AG20443 (cell line): ENCODE measurements around the gene TNFRSF12A.
"Not testable (repeated sequence)": the region's sequence is repeated elsewhere in the genome, so short reads cannot be mapped to it uniquely, and the experiment has no call there.

Source experiments
- DNase-seq: peaks from one replicate; pipeline ENCODE4 v3.0.0; 2012; ENCODE audit warnings: low spot score, mixed read lengths

TNFRSF12A gene

DNA sequence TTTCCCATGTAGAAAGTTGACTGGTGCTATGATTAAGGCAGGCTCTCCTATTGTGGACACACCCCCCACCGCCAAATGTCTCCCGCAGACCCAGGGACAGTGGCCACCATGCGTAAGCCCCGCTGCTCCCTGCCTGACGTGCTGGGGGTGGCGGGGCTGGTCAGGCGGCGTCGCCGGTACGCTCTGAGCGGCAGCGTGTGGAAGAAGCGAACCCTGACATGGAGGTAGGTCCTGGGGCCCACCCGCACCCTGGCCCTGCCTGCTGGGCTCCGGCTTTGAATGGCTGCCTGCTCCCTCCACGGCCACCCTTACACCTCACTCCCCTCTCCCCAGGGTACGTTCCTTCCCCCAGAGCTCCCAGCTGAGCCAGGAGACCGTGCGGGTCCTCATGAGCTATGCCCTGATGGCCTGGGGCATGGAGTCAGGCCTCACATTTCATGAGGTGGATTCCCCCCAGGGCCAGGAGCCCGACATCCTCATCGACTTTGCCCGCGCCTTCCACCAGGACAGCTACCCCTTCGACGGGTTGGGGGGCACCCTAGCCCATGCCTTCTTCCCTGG is 29.8 kb downstream of the TNFRSF12A start:
- no peak for DNase-seq

DNA sequence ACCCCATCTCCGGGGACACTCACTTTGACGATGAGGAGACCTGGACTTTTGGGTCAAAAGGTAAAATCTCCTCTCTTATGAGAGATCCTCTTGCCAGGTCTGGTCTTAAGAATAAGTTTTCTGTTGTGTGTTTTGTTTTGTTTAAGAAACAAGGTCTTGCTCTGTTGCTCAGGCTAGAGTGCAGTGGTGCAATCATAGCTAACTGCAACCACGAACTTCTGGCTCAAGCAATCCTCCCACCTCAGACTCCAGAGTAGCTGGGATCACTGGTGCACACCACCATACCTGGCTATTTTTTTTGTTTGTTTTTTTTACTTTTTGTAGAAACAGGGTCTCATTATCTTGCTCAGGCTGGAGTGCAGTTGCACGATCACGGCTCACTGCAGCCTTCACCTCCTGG is 30.3 kb downstream of the TNFRSF12A start:
- no peak for DNase-seq

DNA sequence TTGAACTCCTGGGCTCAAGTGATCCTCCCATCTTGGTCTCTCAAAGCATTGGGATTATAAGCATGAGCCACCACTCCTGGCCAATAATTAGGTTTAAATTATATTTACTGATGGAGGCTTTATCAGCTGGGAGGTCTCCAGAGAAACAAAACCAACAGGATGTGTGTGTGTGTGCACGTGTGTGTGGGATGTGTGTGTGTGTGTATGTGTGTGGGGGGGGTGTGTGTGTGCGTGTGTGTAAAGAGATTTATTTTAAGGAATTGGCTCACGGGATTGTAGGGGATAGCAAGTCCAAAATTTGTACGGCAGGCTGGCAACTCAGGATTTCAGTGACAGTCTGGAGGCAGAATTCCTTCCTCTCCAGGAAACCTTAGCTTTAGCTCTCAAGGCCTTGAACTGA is 30.8 kb downstream of the TNFRSF12A start:
- no peak for DNase-seq

DNA sequence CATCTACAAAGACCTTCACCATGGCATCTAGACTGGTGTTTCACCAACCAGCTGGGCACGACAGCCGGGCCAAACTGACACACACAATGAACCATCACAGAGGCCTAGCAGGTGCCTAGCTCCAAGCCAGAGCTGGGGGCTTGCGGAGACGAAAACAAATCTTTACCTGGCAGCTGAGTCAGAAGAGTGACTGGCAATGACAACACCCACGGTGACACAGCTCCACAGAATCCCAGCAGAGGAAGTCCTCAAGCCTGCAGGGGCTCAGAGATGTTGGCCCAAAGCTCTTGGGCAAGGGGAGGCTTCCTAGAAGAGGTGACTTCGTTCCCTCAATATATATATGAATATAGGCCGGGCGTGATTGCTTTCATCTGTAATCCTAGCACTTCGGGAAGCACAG is 31.3 kb downstream of the TNFRSF12A start:
- no peak for DNase-seq

DNA sequence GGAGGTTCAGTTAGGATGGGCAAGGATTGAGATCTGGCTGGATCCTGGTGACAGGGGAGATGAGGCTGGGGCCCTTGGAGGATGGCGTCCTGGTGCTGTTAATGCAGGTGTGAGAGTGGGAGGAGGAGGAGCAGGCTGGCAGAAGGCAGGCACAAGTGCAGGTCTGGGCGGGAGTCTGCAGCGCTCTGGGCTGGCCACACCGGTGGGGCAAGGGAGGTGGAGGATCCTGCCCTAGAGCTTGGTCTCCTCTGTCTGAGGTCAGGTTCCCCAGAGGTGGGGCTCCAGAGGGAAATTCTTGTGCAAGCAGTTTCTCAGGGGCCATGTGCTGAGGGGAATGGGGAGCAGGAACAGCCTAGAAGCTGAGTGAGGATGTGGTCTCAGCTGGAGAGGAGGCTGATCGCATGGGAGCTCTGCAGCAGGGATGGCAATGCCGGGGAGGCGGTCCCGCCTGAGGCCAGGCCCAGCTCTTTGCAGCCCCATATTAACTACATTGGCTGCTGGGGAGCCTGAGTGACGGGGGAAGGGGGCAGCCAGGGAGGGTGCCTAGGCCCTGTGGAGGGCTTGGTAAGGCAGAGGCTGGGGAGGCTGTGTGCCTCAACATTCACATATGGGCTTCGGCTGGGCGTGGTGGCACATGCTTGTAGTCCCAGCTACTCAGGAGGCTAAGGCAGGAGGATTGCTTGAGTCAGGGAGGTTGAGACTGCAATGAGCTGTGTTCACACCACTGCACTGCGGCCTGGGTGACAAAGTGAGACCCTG is 32.6 kb downstream of the TNFRSF12A start:
- DNase-seq = not testable (repeated sequence)

DNA sequence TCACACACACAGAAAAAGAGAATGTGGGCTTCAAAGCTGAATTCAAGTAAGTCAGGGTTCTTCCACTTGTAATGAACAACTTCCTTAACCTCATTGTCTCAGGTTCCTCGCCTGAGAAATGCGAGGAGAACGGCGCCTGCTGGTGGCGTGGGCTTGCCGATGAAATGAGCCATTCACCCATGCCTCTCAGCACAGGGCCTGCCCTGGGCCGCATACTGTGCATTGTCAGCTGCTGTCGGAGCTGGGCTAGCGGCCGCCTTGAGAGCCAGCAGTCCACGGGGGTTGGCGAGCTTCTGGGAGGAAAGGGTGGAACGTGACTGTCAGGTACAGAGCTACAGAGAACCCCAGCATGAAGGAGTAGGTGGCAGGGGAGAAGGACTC is 33.2 kb downstream of the TNFRSF12A start:
- DNase-seq = not testable (repeated sequence)

DNA sequence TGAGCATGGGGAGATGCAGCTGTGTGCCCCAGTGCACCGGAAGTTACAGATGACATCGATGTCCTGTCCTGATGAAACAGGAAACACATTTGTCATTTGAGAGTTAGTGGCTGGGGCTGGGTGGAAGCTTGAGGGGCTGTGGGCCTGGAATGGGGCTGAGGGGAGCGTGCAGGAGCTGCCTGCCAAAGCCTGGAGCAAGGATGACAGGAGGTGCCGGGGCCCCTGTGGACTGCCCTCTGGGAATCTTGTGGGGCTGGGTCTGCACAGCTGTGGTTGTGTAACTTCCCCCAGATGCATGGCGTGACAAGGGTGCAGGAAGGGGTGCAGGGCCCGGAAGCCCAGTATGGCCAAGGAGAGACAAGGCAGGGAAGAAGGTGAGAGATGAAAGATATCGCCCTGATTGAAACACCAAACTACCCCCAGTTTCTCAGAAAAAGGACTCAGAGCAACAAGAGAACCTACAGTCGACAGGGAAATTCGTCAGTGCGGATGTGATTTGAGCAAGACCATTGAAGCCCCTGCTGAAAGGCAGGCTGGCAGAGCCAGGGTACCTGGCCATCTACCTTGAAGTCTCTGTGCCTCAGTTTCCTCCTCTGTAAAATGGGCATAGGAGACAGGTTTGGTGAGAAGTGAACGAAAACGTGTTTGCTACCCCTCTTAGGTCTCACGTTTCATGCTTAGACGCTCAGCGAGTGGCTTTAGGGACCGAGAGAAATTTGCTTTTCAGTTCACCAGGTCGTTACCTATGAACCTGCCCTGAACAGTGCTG is 35.0 kb downstream of the TNFRSF12A start:
- DNase-seq = no peak

DNA sequence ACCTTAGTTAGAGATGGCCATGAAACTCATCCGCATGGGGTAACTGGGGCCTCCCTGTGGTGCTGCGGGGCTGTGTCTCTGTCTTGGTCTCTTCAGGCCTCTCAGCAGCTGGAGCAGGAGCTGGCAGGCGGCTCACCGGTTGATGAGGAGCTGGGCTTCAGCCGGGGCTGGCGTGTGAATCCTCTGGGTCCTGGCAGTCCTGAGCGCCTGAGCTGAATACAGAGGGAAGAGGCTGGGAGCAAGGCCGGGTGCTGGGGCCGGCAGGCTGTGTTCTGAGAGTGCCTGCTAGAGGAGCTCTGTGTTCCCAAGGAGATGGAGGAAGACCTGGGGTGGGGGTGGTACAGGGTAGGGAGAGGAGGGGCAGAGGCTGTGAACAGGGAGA is 35.6 kb downstream of the TNFRSF12A start:
- DNase-seq = not testable (repeated sequence)

DNA sequence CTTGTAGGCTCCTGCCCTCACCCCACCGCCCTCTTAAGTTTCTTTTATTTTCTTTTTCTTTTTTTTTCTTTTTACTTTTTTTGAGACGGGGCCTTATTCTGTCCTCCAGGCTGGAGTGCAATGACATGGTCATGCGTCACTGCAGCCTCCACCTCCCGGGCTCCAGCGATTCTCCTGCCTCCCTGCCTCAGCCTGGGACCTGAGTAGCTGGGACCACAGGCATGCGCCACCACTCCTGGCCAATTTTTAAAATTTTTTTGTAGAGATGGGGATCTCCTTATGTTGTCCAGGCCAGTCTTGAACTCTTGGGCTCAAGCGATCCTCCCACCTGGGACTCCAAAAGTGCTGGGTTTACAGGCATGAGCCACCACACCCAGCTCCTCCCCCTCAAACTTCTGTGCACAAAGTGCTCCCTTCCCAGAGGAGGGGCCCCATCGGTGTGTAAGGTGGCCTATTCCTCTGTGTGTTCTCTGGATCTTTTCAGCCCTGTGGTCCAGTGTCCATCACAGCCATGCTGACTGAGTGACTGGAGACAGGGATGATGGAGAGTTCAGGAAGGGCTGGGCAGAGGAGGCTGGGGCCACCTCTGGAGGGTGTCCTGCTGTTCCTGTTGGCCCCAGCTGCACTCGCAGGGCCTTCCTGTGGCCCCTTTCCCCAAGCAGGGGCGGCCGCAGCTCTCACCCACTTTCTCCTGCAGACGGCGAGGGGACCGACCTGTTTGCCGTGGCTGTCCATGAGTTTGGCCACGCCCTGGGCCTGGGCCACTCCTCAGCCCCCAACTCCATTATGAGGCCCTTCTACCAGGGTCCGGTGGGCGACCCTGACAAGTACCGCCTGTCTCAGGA is 36.4 kb downstream of the TNFRSF12A start:
- no peak for DNase-seq

DNA sequence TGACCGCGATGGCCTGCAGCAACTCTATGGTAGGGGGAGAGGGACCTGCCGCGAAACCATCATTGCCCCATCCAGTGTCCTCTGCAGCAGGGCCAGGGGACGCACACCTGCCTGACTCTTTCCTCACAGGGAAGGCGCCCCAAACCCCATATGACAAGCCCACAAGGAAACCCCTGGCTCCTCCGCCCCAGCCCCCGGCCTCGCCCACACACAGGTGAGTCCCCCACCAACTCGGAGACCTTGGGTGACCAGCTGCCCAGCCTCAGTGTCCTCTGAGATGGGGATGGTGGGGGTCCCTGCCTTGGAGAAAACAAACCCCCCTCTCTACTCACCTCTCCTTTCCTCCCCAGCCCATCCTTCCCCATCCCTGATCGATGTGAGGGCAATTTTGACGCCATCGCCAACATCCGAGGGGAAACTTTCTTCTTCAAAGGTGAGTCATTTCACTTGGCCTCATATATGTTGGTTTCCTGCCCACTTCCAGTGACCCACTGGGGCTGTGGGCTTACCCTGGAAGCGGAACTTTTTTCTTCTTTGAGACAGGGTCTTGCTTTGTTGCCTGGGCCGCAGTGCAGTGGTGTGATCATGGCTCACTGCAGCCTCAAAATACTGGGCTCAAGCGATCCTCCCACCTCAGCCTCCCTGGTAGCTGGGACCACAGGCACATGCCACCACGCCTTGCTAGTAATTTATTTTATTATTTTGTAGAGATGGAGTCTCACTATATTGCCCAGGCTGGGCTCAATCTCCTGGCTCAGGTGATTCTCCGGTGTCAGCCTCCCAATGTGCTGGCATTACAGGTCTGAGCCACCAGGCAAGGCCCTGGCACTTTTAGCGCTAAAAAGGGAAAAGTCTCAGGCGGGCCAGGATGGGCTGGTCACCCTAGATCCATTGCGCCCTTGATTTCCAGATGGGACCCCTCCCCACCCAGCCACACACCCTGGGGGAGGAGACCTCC is 37.3 kb downstream of the TNFRSF12A start:
- no peak for DNase-seq

DNA sequence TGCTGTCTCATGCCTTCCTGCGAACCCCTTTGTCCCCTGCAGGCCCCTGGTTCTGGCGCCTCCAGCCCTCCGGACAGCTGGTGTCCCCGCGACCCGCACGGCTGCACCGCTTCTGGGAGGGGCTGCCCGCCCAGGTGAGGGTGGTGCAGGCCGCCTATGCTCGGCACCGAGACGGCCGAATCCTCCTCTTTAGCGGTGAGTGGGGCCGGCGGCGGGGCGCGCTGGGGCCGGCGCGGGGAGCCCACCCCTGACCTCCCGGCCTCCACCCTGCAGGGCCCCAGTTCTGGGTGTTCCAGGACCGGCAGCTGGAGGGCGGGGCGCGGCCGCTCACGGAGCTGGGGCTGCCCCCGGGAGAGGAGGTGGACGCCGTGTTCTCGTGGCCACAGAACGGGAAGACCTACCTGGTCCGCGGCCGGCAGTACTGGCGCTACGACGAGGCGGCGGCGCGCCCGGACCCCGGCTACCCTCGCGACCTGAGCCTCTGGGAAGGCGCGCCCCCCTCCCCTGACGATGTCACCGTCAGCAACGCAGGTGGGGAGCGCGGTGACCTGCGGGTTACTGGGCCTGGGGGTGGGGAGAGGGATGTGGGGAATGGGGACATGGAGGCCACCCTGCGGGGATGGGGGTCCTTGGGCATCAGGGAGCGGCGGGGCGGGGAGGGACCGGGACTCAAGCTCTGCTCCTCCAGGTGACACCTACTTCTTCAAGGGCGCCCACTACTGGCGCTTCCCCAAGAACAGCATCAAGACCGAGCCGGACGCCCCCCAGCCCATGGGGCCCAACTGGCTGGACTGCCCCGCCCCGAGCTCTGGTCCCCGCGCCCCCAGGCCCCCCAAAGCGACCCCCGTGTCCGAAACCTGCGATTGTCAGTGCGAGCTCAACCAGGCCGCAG is 38.2 kb downstream of the TNFRSF12A start:
- DNase-seq = no peak

DNA sequence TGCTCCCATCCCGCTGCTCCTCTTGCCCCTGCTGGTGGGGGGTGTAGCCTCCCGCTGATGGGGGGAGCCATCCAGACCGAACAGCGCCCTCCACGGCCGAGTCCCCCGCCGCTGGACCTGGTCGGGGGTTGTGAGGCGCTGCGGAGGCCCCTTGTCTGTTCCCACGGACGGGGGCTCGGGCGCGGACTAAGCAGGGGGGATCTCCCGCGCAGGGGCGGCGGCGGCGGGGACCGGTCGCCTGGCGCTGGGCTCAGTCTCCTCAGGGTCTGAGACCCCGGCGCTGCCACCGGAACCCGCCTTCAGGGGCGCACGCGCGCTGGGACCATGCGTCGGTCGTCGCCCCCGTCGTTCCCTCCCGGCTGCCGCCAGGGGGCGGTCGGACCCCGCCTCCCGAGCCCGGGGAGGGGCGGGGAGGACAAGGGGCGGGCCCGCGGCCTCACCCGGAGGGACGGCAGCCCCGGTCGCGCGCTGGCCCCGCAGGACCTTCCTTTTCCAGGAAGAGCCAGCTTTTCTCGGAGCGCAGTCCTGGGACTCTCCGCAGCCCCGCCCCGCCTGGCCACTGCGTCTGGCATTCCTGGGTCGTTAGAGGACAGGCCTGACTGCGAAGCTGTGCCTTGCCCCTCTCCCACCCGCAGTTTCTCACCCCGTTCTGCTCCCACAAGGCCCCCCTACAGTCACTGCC is 39.0 kb downstream of the TNFRSF12A start:
- peak; percentile 99 for DNase-seq

DNA sequence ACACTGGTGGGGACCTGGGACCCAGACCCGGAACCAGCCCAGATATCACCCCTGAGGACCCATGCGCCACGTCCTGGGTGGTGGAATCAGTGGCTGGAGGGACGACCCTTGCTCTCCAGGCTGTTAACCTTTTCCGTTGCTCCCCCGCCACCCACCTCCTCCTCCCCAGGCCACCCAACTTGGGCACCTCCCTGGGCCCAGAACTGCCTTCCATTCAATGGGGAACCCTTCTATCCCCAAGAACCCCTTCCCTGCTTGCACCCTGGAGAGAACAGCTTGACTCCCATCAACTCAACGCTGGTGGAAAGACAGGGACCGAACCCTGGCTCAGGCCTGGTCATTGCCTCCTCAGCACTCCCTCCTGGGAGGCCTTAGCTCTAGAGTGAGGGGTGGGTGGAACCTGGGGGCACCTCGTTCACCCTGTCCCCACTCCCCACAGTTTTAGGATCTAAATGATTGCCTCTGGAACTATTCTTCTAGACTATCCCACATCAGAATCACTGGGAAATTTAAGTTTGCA is 39.6 kb downstream of the TNFRSF12A start:
- DNase-seq = no peak

DNA sequence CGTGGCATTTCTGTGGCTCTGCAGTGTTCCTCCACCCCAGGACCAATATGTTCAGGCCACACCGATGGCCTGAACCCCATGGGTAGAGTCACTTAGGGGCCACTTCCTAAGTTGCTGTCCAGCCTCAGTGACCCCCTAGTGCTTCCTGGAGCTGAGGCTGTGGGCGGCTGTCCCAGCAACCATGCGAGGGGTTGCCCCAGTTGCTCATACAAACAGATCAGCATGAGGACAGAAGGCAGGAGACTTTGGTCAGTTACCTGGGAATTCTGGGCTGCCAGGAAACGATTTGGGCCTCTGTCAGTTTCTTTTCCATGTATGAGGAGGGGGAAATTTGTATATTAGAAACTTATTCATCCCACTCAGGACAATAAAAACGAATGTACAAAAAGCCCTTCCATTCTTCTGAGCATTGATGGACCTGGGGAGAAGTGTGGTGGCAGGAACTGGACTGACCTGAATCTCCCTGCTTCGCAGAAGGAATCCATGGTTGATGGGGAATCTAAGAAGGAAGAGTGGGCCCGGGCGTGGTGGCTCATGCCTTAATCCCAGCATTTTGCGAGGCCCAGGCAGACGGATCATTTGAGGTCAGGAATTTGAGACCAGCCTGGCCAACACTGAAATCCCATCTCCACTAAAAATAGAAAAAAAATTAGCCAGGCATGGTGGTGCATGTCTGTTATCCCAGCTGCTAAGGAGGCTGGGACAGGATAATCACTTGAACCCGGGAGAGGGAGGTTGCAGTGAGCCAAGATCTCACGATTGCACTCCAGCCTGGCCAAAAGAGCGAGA is 40.4 kb downstream of the TNFRSF12A start:
- DNase-seq = no peak

DNA sequence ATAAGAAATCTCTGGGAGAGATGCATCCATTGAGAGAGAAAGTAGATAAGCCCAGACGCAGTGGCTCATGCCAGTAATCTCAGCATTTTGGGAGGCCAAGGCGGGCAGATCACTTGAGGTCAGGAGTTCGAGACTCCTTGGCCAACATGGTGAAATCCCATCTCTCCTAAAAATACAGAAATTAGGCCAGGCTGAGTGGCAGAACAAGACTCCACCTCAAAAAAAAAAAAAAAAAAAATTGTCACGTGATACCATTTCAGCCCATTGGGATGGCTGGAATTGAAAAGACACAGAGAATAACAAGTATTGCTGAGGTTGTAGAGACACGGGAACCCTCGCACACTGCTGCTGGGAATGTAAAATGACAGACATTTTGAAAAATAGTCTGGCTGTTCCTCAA is 42.4 kb downstream of the TNFRSF12A start:
- no peak for DNase-seq

DNA sequence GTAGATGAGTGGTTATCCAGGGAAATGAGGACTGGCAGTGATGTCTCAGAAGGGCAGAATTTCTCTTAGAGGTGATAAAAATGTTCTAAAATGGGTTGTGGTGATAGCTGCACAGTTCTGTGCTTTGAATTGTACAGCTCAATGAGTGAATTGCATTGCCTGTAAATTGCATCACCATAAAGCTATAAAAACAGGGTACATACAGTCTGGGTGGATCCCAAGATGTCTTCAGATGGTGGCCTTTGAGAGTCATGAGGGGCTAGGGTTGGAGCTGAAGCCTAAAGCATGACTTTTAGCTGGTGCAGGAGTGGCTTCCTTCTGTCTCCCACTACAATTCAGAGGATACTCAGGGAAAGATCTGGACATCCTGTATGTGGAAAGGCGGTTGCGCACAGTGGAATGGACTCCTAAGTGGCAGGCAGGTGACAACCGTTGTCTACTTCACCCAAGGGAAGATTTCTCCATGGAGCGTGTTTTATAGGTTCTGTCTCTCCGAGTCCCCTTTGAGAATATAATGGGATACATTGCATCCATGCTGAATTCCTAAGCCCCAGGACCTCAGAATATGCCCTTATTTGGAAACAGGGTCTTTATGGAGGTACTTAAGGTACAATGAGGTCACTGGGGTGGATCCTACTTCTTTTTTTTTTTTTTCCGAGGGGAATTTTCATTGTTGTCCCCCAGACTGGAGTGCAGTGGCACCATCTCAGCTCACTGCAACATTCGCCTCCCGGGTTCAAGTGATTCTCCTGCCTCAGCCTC is 43.6 kb downstream of the TNFRSF12A start:
- no peak for DNase-seq

DNA sequence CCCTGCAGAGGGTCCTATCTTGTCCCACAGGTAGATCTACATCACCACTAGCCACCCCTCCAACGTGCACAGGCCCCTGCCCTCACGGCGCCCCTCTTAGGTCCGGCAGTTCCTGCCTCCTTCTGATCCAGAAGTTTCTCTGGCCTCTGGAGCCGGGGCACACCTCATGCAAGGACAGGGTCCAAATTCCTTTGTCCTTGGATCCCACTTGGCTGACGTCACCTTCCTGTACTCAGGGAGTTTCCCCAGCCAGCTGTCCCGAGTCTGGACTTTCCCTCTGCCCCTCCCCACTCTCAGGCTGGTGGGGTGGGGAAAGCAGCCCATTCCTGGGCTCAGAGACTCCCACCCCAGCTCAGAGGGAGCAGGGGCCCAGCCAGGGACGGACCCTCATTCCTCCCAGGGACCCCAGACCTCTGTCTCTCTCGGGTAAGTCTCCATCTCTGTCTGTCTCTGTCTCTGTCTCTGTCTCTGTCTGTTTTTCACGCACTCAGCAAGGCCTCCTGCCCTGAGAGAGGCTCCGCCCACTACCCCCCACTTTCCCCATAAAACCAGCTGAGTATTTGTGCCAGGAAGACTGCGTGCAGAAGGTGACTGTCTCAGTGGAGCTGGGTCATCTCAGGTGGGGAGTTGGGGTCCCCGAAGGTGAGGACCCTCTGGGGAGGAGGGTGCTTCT is 45.0 kb downstream of the TNFRSF12A start, which contains the start of gene IL32:
TSS of gene IL32 (plus strand) at position 572 of the 673 bp plus-strand sequence. CDS start 172 bp downstream, outside the sequence.
- peak; percentile 94 for DNase-seq
